CD4-positive, alpha-beta T cell treated with Interleukin-4 for 4 hours (primary cell): Measurements from ENCODE around the gene WNK3.
"Not testable (repeated sequence)": the region's sequence is repeated elsewhere in the genome, so short reads cannot be mapped to it uniquely, and the experiment has no call there.

Source experiments
- DNase-seq: peaks from one replicate; pipeline ENCODE4 v3.0.0-alpha.2; 2020

Gene WNK3

DNA sequence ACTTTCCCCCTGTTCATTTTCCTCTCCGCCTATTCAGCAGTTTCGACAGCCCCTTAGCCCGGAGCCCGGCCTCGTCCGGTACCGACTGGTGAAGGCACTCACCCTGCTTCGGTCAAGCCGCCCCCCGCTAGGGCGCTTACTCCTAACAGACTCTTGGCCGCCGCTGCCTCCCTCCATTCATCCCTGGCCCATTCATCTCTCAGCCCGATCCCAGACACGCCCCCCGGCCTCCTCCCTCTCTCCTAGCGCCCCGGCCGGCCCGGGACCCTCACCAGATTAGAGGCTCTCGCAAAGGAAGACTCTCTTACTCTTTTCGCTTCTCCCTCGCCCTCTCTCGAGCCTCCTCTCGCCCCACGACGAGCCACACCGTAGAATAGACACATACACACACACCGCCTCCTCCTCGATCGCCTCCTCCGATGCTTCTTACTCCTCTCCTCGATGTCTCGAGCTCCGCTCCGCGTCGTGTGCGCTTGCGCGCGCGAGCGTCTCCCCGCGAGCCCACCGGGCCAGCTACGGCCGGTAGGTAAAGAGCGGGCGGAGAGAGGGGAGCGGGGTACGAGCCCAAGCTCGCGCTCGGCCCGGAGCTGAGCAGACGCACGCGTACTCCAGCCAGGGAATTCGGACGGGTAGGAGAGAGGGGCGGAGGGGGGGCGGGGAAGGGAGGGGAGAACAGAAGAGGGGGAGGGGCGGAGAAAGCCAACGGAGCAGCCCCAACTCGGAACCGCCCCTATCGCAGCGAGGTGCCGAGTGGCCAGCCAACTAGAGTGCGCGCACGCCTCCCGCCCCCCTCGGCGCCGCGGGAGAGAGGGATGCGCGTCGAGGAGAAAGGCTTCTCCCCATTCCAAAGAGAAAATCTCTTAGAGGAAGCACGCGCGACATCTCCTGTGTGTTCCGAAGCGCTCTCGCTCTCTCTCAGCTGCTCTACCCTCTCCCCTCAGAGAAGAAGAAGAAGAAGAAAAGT lies at the start of gene WNK3:
WNK3 (minus strand) TSS at position 633 of the 964 bp plus-strand sequence.
- DNase-seq: peak; percentile 4

DNA sequence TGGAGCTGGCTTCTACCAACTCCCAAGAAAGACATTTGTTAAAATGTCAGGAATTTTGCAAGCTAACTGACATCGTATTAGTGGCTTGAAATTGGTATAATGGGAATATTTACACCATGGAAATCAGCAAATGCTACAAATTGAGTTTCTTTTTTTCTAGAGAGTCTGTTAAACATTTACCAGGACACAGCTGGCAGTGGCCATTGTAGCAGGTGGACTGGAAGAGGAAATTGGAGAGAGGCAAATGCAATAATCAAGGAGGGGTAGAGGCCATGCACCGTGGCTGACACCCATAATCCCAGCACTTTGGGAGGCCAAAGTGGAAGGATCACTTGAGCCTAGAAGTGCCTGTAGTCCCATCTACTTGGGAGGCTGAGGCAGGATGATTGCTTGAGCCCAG lies 49.4 kb upstream of the WNK3 start:
- DNase-seq: no peak

GRCh38 chrX:54397113-54397512 lies 39.3 kb upstream of the WNK3 start:
- no peak for DNase-seq

GRCh38 chrX:54386314-54386713 lies 28.5 kb upstream of the WNK3 start:
- DNase-seq: no peak

DNA sequence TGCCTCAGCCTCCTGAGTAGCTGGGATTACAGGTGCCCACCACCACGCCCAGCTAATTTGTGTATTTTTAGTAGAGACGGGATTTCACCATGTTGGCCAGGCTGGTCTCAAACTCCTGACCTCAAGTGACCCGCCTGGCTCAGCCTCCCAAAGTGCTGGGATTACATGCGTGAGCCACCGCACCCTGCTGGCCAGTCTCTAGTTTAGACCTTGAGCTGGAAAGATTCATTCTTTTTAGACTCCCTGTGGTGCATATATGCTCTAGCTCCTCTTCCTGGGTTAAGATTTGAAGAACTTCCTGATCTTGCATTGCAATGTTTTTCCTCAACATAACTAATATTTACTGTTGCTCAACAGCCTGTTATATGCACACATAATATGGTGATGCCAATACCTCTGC lies 26.8 kb upstream of the WNK3 start:
- DNase-seq: not testable (repeated sequence)

- no peak for DNase-seq
Observed at GRCh38 chrX:54359408-54359807, 1.6 kb upstream of the WNK3 start.

DNA sequence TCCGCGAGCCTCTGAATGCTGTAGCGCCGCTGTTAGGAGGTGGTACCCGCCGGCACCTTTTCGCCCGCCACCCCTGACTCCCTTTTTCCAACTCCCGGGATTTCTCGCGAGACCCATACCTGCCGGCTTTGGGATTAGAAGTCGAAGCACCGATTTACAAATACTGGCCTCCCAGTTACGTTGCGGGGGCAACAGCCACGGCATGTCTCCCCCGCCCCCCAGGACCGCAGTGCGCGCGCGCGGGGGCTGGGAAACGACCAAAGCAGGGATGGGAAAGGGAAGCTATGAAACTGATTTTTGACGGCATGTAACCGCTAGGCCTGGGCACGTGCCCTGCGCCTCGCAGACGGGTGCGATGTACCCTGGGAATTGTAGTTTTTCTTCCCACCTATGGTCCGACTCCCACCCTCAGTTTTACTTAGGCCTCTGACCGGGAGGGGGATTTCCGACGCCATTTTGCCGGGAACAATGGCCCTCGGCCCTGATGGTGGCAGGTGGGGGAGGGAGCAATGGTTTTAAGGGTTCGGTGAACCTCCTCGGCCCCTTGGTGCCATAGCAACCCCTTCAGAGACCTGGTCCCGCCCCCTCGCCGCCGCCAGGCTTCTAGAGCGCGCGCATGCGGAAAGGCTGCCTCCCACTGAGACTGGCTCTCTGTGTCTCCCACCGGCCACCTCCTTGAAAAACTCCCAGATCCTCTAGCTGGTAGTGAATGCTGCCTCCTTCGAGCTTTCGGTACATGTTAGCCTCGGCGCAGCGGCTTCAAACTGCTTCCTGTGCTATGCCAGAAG lies 772 bp upstream of the WNK3 start:
- DNase-seq: peak; percentile 3

DNA sequence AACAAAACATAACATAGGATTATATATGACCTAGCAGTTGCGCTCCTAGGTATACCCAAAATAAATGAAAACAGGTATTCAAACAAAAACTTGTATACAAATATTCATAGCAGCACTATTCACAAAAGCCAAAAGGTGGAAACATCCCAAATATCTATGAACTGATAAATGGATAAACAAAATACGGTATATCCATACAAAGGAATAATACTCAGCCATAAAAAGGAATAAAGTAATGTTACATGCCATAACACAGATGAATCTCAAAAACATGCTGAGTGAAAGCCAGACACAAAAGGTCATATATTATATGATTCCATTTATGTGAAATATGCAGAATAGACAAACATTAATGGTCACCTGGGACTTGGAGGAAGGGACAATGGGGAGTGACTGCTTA lies 5.2 kb downstream of the WNK3 start:
- DNase-seq: no peak

GRCh38 chrX:54337383-54337782 lies 20.5 kb downstream of the WNK3 start:
- DNase-seq: not testable (repeated sequence)

DNA sequence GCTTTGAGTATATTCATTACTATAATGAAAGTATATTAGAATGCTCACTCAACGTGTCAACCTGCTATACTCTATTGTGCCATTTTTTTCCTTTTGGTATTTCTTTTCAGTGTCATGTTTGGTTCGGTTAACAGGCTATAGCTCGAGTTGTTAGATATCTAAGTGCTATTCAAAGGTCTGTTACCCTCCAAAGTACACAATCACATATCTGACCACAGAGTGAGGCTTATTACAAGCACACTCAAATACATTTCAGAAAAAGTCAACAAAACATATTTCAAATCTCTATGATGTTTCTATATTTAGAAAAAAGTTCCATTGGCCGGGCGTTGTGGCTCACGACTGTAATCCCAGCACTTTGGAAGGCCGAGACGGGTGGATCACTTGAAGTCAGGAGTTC lies 32.8 kb downstream of the WNK3 start:
- DNase-seq: no peak

DNA sequence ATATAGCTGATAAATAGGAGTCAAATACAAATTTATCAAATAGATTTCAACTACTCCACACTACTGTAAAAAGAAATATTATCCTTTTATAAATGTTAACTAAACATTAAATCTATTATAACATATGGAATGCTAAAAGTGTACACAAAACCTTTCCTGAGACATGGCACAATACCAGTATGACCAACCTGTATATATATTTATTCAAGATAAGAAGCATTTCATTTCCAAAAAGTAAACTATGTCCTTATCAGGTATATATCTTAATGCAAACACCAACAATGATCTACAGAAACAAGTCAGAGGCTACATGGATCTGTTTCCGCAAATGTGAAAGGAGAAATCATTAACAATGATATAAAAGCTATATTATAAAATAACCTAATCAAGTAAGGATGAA lies 37.8 kb downstream of the WNK3 start:
- no peak for DNase-seq

GRCh38 chrX:54306379-54306778 lies 51.5 kb downstream of the WNK3 start:
- no peak for DNase-seq

GRCh38 chrX:54301516-54301915 lies 56.3 kb downstream of the WNK3 start:
- no peak for DNase-seq

- DNase-seq: no peak
Observed at GRCh38 chrX:54294306-54294705, 63.5 kb downstream of the WNK3 start.

- no peak for DNase-seq
Observed at GRCh38 chrX:54292755-54293154, 65.1 kb downstream of the WNK3 start.

GRCh38 chrX:54291758-54292157 lies 66.1 kb downstream of the WNK3 start:
- no peak for DNase-seq

DNA sequence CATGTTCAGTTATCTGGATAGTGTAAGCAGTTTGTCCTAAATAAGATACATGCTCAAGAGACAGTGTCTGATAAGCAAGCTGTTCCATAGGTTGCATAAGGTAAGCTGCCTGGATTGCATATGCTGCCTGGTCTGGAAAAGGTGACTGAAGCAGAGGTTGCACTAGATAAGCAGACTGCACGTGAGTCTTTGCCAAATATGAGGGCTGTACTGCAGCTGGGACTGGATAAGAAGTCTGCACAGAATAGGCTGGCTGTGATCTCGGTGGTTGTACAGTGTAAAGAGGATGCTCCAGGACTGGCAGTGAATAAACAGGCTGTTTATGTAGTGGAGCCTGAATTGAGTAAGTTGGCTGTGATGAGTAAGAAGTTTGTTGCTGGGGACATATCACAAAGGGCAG lies 68.9 kb downstream of the WNK3 start:
- no peak for DNase-seq

GRCh38 chrX:54288277-54288676 lies 69.6 kb downstream of the WNK3 start:
- no peak for DNase-seq

- DNase-seq: no peak
Observed at GRCh38 chrX:54281676-54282075, 76.2 kb downstream of the WNK3 start.

DNA sequence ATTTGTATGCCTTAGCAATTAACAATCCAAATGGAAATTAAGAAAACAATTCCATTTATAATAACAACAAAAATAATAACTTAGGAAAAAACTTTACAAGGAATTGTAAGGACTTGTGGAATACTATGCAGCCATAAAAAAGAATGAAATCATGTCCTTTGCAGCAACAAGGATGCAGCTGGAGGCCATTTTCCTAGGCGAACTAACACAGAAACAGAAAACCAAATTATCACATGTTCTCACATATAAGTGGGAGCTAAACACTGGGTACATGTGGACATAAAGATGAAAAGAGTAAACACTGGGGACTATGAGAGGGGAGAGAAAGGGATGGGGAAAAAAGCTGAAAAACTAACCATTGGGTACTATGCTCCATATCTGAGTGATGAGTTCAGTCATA lies 77.4 kb downstream of the WNK3 start:
- DNase-seq: no peak

- DNase-seq: no peak
Observed at GRCh38 chrX:54271664-54272063, 86.2 kb downstream of the WNK3 start.

DNA sequence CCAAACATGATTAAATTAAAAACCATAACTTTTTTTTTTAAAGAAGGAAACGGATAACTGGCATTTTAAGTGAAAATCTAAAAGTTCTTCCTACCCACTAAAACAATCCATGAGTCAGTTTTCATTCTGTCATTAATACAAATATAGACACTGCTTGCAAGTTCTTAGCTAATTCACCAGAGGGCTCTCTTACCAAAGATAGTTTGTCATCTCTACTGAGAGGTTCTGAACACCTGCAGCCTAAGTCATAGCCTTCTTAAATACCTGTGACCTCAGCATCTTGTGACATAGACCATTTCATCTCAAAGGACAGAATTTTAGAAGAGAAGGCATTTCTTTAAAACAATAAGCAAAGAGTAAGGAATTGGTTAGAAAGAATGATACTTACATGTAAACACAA lies 109.5 kb downstream of the WNK3 start:
- peak; percentile 3 for DNase-seq

DNA sequence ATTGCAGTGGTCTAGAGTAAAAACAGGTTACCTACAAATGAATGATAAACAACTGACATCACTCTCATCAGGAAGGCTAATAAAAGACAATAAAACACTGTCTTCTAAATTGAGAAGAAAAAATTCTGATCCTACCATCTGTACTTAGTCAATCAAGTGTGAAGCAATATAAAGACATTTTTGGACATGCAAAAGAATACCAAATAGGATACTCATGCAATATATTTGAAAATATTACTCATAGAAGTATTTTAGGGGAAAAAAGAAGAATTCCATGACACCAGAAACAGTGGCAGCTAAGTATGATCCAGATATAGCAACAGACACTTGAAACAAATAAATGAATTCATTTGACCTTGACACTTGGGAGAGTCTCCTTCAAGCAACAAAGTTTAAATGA lies 111.0 kb downstream of the WNK3 start:
- no peak for DNase-seq

DNA sequence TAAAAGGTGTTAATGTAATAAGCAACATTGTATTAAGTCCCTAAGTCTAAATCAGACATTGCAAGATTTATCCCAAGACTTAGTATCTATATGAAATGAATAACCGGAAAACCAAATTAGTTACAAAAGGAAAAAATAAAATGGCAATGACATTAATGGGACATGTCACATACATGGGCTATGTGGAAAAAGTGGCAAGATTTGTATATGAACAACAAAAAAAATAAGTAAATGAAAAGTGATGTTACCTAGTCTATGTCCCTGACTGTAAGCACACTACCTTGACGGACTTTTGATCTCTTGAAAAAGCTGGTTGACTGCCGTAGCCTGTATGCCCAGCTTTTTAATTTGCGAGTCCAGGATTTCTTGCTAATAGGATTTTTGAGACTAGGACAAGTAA lies 119.3 kb downstream of the WNK3 start:
- no peak for DNase-seq
